ENCODE data around the gene SPRYD3.

- TF ChIP-seq EP300 (IDR thresholded peaks at IDR 0.05; ENCODE audit: borderline replicate concordance) = no peak
- TF ChIP-seq YY1 (IDR thresholded peaks at IDR 0.05; ENCODE audit: low read depth) = no peak
- TF ChIP-seq, protein P1, sequence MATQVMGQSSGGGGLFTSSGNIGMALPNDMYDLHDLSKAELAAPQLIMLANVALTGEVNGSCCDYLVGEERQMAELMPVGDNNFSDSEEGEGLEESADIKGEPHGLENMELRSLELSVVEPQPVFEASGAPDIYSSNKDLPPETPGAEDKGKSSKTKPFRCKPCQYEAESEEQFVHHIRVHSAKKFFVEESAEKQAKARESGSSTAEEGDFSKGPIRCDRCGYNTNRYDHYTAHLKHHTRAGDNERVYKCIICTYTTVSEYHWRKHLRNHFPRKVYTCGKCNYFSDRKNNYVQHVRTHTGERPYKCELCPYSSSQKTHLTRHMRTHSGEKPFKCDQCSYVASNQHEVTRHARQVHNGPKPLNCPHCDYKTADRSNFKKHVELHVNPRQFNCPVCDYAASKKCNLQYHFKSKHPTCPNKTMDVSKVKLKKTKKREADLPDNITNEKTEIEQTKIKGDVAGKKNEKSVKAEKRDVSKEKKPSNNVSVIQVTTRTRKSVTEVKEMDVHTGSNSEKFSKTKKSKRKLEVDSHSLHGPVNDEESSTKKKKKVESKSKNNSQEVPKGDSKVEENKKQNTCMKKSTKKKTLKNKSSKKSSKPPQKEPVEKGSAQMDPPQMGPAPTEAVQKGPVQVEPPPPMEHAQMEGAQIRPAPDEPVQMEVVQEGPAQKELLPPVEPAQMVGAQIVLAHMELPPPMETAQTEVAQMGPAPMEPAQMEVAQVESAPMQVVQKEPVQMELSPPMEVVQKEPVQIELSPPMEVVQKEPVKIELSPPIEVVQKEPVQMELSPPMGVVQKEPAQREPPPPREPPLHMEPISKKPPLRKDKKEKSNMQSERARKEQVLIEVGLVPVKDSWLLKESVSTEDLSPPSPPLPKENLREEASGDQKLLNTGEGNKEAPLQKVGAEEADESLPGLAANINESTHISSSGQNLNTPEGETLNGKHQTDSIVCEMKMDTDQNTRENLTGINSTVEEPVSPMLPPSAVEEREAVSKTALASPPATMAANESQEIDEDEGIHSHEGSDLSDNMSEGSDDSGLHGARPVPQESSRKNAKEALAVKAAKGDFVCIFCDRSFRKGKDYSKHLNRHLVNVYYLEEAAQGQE (IDR thresholded peaks at IDR 0.05; ENCODE audit: low read depth) = no peak
- TF ChIP-seq CEBPB (IDR thresholded peaks at IDR 0.05) = no peak
- TF ChIP-seq TCF12 (IDR thresholded peaks at IDR 0.05; ENCODE audit: low read depth) = no peak
- no peak for TF ChIP-seq TAF1 (IDR thresholded peaks at IDR 0.05; ENCODE audit: low read depth)
- no peak for TF ChIP-seq EGR1 (IDR thresholded peaks at IDR 0.05)
- no peak for TF ChIP-seq FOXM1 (IDR thresholded peaks at IDR 0.05; ENCODE audit: borderline replicate concordance, low read depth)
- TF ChIP-seq ZBTB7A (IDR thresholded peaks at IDR 0.05; ENCODE audit: low read depth) = no peak
- no peak for TF ChIP-seq MAX (IDR thresholded peaks at IDR 0.05)
- no peak for TF ChIP-seq RAD21 (IDR thresholded peaks at IDR 0.05; ENCODE audit: low read depth)
- TF ChIP-seq CREB1 (IDR thresholded peaks at IDR 0.05; ENCODE audit: low read depth) = no peak
- TF ChIP-seq, protein P2, sequence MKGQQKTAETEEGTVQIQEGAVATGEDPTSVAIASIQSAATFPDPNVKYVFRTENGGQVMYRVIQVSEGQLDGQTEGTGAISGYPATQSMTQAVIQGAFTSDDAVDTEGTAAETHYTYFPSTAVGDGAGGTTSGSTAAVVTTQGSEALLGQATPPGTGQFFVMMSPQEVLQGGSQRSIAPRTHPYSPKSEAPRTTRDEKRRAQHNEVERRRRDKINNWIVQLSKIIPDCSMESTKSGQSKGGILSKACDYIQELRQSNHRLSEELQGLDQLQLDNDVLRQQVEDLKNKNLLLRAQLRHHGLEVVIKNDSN (IDR thresholded peaks at IDR 0.05) = no peak
- TF ChIP-seq TEAD4 (IDR thresholded peaks at IDR 0.05) = no peak
Measured at GRCh38 chr12:53071591-53072551, 7.3 kb downstream of the SPRYD3 start.

All from Ishikawa (cell line).